Hepatic stellate cell (primary cell): Measurements from ENCODE around the gene KAT2A.

Experiments
- DNase-seq: peaks from one replicate; pipeline ENCODE4 v3.0.0; 2011; ENCODE audit warnings: low spot score

Gene KAT2A

GRCh38 chr17:42135664-42136653 is 14.8 kb upstream of the KAT2A start:
- peak; percentile 77 for DNase-seq

- DNase-seq: no peak
Measured at GRCh38 chr17:42135151-42135550, 14.0 kb upstream of the KAT2A start.

DNA sequence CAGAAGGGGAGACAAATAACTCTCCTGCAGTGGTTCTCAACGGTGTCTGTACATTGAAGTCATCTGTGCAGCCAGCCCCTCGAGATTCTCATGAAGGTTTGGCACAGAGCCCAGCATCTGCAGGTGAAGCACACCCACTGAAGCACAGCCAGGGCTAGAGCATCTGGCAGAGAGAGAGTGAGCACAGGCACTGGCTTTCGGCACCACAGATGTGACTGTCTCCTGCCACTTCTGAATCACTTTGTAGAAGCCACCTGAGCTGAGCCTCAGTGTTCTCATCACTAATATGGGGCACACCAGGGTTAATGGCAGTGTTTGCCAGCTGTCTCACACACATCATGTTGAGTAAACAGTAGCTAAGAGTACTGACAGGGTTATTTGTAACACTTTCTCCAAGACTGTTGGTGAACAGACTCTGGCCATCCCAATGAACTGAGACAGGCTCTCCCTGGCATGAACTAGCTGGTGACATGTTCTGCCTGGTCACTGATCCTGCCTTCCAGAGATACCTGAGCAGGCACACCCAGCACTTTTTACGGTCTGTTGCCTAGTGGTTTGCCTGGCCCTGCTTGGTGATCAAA is 12.4 kb upstream of the KAT2A start:
- DNase-seq: no peak

- DNase-seq: peak; percentile 84
Measured at GRCh38 chr17:42132941-42133340, 11.8 kb upstream of the KAT2A start.

DNA sequence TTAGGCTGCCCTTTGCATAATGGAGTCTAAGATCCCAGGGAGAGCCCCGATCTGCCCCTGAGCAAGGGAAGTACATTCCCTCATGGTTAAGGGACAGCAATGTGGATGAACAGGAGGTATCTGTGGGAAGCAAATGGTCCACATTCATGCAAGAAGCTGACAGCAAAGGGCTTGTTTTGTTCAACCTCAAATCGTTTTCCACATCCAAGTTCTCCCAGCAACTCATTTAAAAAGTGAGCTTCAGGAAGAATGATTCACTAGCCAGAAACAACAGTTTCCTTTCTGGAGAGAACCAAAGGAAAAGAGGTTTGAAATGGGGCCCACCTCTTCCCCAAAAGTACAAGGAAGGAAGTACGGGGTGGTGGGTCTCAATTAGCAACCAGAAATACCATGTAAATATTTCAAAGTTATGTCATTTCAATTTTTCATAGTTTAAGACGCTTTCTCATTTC is 10.8 kb upstream of the KAT2A start:
- DNase-seq: no peak

DNA sequence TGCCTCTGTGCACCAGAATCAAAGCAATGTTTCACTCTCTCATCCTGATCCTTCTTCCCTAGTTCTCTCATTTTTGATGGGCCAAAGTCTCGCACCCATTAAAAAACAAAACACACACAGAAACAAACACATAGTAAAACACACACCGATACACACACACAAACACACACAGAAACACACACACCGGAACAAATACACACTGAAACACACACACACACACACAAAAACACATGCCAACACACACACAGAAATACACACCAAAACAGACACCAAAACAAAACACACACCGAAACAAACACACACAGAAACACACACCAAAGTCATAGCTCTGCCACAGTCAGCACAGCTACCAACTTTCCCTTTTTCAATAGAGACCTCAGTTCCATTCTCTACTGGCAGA is 10.1 kb upstream of the KAT2A start:
- no peak for DNase-seq

- DNase-seq: no peak
Measured at GRCh38 chr17:42130310-42130936, 9.3 kb upstream of the KAT2A start.

- DNase-seq: no peak
Measured at GRCh38 chr17:42129109-42129837, 8.1 kb upstream of the KAT2A start.

DNA sequence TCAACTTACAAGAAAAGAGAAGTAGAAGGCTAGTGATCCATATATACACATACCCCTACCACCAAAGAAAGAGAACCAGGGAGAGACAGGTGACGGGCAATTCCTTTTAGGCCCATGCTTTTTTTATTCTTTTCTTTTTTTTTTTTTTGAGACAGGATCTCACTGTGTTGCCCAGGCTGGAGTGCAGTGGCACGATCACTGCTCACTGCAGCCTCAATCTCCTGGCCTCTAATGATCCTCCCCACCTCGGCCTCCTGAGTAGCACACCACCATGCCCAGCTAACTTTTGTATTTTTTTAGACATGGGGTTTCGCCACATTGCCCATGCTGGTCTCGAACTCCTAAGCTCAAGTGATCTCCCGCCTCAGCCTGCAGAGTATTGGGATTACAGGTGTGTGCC is 6.2 kb upstream of the KAT2A start:
- DNase-seq: no peak

GRCh38 chr17:42126836-42127235 is 5.7 kb upstream of the KAT2A start:
- DNase-seq: no peak

DNA sequence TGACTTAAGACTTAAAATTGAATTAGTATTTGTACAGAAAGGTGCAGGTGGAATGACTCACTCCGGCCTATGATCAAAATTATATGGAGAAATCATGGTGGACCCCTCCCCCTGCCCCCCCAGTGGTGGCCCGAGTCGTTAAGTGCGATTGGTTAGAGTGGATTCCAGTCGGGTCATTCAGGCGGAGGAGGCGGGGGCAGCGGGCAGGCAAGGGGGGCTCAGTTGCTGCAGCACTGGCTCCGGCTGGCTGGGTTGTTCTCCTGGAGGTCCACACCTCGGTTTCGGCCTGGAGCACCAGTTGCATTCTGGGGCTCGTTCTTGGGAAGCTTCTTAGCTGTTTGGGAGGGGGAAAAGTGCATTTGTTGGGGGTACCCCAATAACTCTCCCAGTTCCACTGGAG is 4.4 kb upstream of the KAT2A start:
- DNase-seq: no peak

- no peak for DNase-seq
Measured at GRCh38 chr17:42124256-42124655, 3.1 kb upstream of the KAT2A start.

DNA sequence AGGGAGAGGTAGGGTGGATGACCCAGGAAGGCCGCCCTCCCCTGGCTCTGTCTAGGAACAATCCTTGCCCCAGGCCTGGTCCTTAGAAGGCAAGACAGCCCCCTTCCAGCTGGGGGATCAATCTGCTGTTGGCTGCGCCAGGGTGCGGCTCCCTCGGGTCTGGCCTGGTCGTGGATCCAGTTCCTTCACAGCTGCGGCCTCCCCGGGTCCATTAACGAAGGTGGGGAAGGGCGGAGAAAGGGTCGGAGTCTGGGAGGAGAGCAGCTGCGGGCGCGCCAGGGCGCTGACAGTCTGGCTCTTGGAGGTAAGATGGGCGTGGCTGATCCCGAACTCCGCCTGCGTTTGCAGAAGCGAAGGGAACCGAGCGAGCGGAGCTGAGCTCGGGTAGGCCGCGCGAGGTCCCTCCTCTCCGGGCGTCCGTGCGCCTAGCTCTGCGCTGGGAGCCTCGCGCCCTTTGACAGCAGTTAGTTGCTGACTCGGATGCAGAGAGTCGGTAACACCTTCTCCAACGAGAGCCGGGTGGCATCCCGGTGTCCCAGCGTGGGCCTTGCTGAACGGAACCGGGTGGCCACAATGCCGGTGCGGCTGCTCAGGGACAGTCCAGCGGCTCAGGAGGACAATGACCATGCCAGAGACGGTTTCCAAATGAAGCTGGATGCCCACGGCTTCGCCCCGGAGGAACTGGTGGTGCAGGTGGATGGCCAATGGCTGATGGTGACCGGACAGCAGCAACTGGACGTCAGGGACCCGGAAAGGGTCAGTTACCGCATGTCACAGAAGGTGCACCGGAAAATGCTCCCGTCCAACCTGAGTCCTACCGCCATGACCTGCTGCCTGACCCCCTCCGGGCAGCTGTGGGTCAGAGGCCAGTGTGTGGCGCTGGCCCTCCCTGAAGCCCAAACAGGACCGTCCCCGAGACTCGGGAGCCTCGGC is 1.5 kb upstream of the KAT2A start, which contains the start of gene HSPB9:
HSPB9 (plus strand) TSS at position 434 of the 933 bp plus-strand sequence; CDS start at position 481, 47 bp downstream.
- DNase-seq: no peak

DNA sequence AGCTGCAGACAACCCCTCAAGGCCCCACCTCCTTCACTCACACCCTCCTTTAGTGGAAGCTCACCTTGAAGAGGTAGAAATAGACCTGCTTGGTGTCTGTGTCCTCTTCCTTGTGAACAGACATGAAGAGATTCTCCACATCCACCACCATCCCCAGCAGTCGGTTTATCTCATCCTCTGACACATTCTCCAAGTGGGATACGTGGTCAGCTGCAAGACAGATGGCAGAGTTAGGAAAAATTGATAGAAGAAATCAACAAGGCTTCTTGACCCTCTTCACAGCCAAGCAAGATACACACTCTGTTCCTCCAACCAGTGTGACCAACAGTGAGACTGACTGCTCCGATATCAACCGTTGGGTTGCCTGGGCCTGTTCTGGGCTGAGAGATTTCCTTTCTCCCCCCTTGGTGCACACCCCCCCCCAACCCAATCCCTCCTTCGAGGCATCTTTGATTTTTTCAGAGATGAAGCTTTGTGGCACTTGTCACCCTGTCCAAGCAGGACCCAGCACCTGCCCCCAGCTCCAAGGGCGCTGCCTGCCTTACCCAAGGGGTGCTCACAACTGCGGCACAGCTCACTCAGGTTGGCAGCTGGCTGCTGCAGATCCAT is 902 bp downstream of the KAT2A start:
- DNase-seq: no peak

GRCh38 chr17:42119301-42119700 is 1.9 kb downstream of the KAT2A start:
- DNase-seq: no peak

DNA sequence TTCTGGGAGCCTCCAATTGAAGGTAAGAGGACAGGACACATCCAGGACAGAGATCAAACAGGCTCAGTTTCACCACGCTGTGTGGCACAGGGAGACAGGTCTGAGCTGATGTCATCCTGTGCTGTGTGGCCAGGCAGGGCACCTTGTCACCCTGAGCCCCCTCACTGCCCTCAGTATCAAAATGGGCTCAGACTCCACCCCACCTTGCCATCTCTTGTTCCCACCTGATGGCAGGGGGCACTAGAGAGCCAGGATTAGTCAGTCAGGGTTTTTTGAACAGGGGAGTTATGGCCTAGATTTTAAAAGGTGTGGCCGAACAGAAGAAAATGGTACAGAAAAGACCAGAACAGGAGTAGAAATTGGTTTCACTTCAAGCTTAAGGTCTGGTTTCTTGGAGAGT is 2.6 kb downstream of the KAT2A start:
- DNase-seq: no peak

DNA sequence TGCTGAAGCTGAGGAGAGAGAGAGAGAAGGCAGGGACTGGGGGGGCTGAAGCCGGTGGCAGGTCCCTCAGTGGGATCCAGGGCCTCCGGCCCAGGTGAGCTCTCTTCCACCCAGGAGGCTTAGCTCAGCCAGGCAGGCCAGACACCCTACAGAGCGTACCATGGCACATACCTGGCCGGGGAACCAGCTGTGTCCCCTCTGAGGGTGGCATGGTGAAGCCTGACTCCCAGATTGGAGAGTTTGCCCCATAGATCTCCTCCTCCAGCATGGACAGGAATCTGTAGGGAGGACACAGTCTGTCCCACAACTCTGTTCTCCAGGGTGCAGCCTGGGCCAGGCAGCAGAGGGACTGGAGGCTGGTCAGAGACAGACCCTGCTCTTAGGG is 3.0 kb downstream of the KAT2A start:
- no peak for DNase-seq

GRCh38 chr17:42117397-42118125 is 3.6 kb downstream of the KAT2A start:
- DNase-seq: no peak

- DNase-seq: peak; percentile 83
Measured at GRCh38 chr17:42116705-42117396, 4.3 kb downstream of the KAT2A start.
